HepG2 (cell line): ENCODE results near the gene ATN1. TPM values are rescaled to one million over a fixed set of nuclear protein-coding genes. Genes with fewer than 3 reads are reported as not detected.

Experiments used
- AGO2 ChIP-seq: fragments of 200-400 bp; formaldehyde crosslinking; optimal IDR thresholded peaks from 2 replicates; pipeline ENCODE3; 2017; ENCODE audit warnings: mild to moderate bottlenecking, low read depth, low read length, moderate library complexity
- BATF2 ChIP-seq: sonication (generic); formaldehyde crosslinking; IDR thresholded peaks from 2 replicates; pipeline ENCODE4 v1.8.0; 2022; ENCODE audit warnings: mild to moderate bottlenecking, missing genetic modification reagents, moderate library complexity
- BCL3 ChIP-seq: sonication (generic); formaldehyde crosslinking; IDR thresholded peaks from 2 replicates; pipeline ENCODE4 v1.5.1; 2020; ENCODE audit warnings: mild to moderate bottlenecking, missing genetic modification reagents, moderate library complexity
- CAMTA2 ChIP-seq: sonication (generic); formaldehyde crosslinking; IDR thresholded peaks from 2 replicates; pipeline ENCODE4 v1.4.0; 2020; ENCODE audit warnings: mild to moderate bottlenecking, missing genetic modification reagents, borderline replicate concordance
- CREB3 ChIP-seq: sonication (generic); formaldehyde crosslinking; IDR thresholded peaks from 2 replicates; pipeline ENCODE4 v1.5.0; 2020; ENCODE audit warnings: missing genetic modification reagents
- E2F1 ChIP-seq: sonication (generic); formaldehyde crosslinking; IDR thresholded peaks from 2 replicates; pipeline ENCODE4 v1.5.0; 2020; ENCODE audit warnings: missing genetic modification reagents
- FOXA3 ChIP-seq: IDR thresholded peaks from 2 replicates; pipeline ENCODE4 v1.6.1; 2016; ENCODE audit warnings: missing genetic modification reagents, missing compliant biosample characterization
- FOXC1 ChIP-seq: sonication (generic); formaldehyde crosslinking; IDR thresholded peaks from 2 replicates; pipeline ENCODE4 v1.8.0; 2022; ENCODE audit warnings: mild to moderate bottlenecking, missing genetic modification reagents, borderline replicate concordance
- GABPA ChIP-seq, 2 experiments: IDR thresholded peaks; 2 replicates each; pipeline ENCODE4 v1.6.1; 2011 to 2016; ENCODE audit warnings: low read depth in 2 of 2, low read length in 1 of 2, missing biosample characterization in 1 of 2, missing genetic modification characterization in 1 of 2
- HDAC2 ChIP-seq: sonication (generic); formaldehyde crosslinking; IDR thresholded peaks from 2 replicates; pipeline ENCODE4 v1.4.0; 2020; ENCODE audit warnings: missing genetic modification reagents
- HNF1B ChIP-seq: sonication (generic); formaldehyde crosslinking; IDR thresholded peaks from 2 replicates; pipeline ENCODE4 v1.5.1; 2020; ENCODE audit warnings: mild to moderate bottlenecking, moderate library complexity, missing genetic modification reagents
- HNF4A ChIP-seq: sonication (generic); formaldehyde crosslinking; IDR thresholded peaks from 2 replicates; pipeline ENCODE4 v1.4.0; 2020; ENCODE audit warnings: missing genetic modification reagents
- HOXA7 ChIP-seq: sonication (generic); formaldehyde crosslinking; IDR thresholded peaks from 2 replicates; pipeline ENCODE4 v1.8.1; 2022; ENCODE audit warnings: mild to moderate bottlenecking, missing genetic modification reagents, moderate library complexity
- RXRB ChIP-seq: IDR thresholded peaks from 2 replicates; pipeline ENCODE4 v1.6.1; 2016; ENCODE audit warnings: borderline replicate concordance, missing genetic modification reagents, missing compliant biosample characterization
- SMC3 ChIP-seq: IDR thresholded peaks from 2 replicates; pipeline ENCODE4 v1.6.1; 2011; ENCODE audit warnings: low read length, improper control_type of control experiment
- SNAPC5 ChIP-seq: sonication (generic); formaldehyde crosslinking; IDR thresholded peaks from 2 replicates; pipeline ENCODE4 v1.8.1; 2023; ENCODE audit warnings: mild to moderate bottlenecking, missing genetic modification reagents, borderline replicate concordance
- SOX5 ChIP-seq: IDR thresholded peaks from 2 replicates; pipeline ENCODE4 v1.6.1; 2016; ENCODE audit warnings: borderline replicate concordance
- SP1 ChIP-seq, 2 experiments: fragments of 450-650 bp in 1 of 2; sonication (generic) in 1 of 2; formaldehyde crosslinking in 1 of 2; IDR thresholded peaks; 2 replicates each; pipeline versions ENCODE4 v1.4.0 to v1.6.1; 2016 to 2020; ENCODE audit warnings: missing genetic modification reagents in 1 of 2
- TRIM24 ChIP-seq: sonication (generic); formaldehyde crosslinking; IDR thresholded peaks from 2 replicates; pipeline ENCODE4 v1.8.0; 2022; ENCODE audit warnings: mild to moderate bottlenecking, missing genetic modification reagents
- ZBTB7A ChIP-seq: sonication (generic); formaldehyde crosslinking; IDR thresholded peaks from 2 replicates; pipeline ENCODE4 v1.8.0; 2022; ENCODE audit warnings: mild to moderate bottlenecking, missing genetic modification reagents
- ZMYM3 ChIP-seq: sonication (generic); formaldehyde crosslinking; IDR thresholded peaks from 2 replicates; pipeline ENCODE4 v1.5.1; 2020; ENCODE audit warnings: mild to moderate bottlenecking, missing genetic modification reagents
- ZNF552 ChIP-seq: sonication (generic); formaldehyde crosslinking; IDR thresholded peaks from 2 replicates; pipeline ENCODE4 v1.9.0; 2022; ENCODE audit warnings: missing genetic modification reagents, mild to moderate bottlenecking, borderline replicate concordance
- ZNF773 ChIP-seq: sonication (generic); formaldehyde crosslinking; IDR thresholded peaks from 2 replicates; pipeline ENCODE4 v1.4.0; 2020; ENCODE audit warnings: missing genetic modification reagents, borderline replicate concordance
- polyA plus RNA-seq, 8 experiments: library from polyadenylated mRNA; depleted of rRNA in 3 of 8; stranded (reverse) in 7 of 8; unstranded in 1 of 8; fragments of >200 nt; fragmentation: Illumina TruSeq in 4 of 8; extraction: Trizol in 4 of 8; gene quantifications; 2 replicates each; pipeline versions ENCODE4 v1.2.1 to v1.2.3, GENCODE V29; 2011 to 2016; ENCODE audit warnings: low read depth in 4 of 8, missing spikeins in 1 of 8, mixed read lengths in 1 of 8; ENCODE audit not compliant: insufficient read depth in 1 of 8
- total RNA-seq, 5 experiments: library from RNA; depleted of rRNA; stranded (reverse); fragments of >200 nt; fragmentation: Illumina TruSeq; extraction: Trizol; gene quantifications; 2 replicates each; pipeline ENCODE4 v1.2.3, GENCODE V29; 2016; ENCODE audit warnings: low read depth in 1 of 5

The ATN1 gene
- total and polyA plus RNA-seq, 2 of the 13 experiments (the other 11 are each of a cell fraction or from before 2014, with no cell fraction given), result 2.1 to 8.6 TPM

- TF ChIP-seq CAMTA2 (no peak), FOXC1 (peak; percentile 50; the same call in 1 of the 2 replicates), HOXA7 (peak; percentile 82; the same call in 1 of the 2 replicates), E2F1 (CRISPR knock-in tag) (peak; percentile 94), ZMYM3 (CRISPR knock-in tag) (peak; percentile 58; the same call in 1 of the 2 replicates), HDAC2 (CRISPR knock-in tag) (peak; percentile 31), AGO2 (peak; percentile 83), GABPA (IDR thresholded peaks at IDR 0.05; ENCODE audit: low read depth, low read length) (no peak), GABPA (CRISPR knock-in tag; IDR thresholded peaks at IDR 0.05; ENCODE audit: low read depth) (peak; percentile 40; the same call in 1 of the 2 replicates), HNF4A (CRISPR knock-in tag) (peak; percentile 29; the same call in 1 of the 2 replicates), BATF2 (CRISPR knock-in tag) (0 out of 2 replicates have a peak, but pooled peaks have one; percentile 46), HNF1B (CRISPR knock-in tag) (peak; percentile 82; the same call in 1 of the 2 replicates), TRIM24 (CRISPR knock-in tag) (no peak), ZNF773 (CRISPR knock-in tag) (peak; percentile 62; the same call in 1 of the 2 replicates), FOXA3 (CRISPR knock-in tag) (0 out of 2 replicates have a peak, but pooled peaks have one; percentile 11), CREB3 (CRISPR knock-in tag) (0 out of 2 replicates have a peak, but pooled peaks have one; percentile 53), ZBTB7A (CRISPR knock-in tag) (peak; percentile 72; the same call in 1 of the 2 replicates), RXRB (CRISPR knock-in tag) (peak; percentile 75), SMC3 (peak; percentile 57), ZNF552 (CRISPR knock-in tag) (peak; percentile 91; the same call in 1 of the 2 replicates), SP1 (IDR thresholded peaks at IDR 0.05) (no peak), SP1 (CRISPR knock-in tag; IDR thresholded peaks at IDR 0.05) (peak; percentile 44; the same call in 1 of the 2 replicates), BCL3 (peak; percentile 88), SNAPC5 (no peak), SOX5 (CRISPR knock-in tag) (0 out of 2 replicates have a peak, but pooled peaks have one; percentile 6)
Measured at GRCh38 chr12:6944381-6945186, 16.8 kb downstream of the ATN1 start (continued).
